ENCODE data around the gene COL7A1. TPM values are rescaled to one million over a fixed set of nuclear protein-coding genes. Genes with fewer than 3 reads are reported as not detected.

Gene COL7A1
- total RNA-seq, 4 donors from 2014 or later, result 4.8 to 19.1 (median 12.9) TPM

GRCh38 chr3:48567500-48567899 lies 27.6 kb downstream of the COL7A1 start:
- 71 to 86% methylated on average over 4 to 11 of the region's 11 CpGs for WGBS, 2 donors (ENCODE audit: low coverage in 1 of 2)
- Histone ChIP-seq H3K9me3 (no peaks in the 10 kb centered on the region), H3K4me3 (no peak overlapping the region), H3K27me3 (no peaks in the 10 kb centered on the region), H3K36me3 (no peaks in the 10 kb centered on the region), H3K27ac (no peak overlapping the region), H3K4me1 (no peaks in the 10 kb centered on the region)
- DNase-seq, result no peak
- in situ Hi-C loops (cut with MboI; ENCODE audit: low pct_ligation_motif_present in 1 of 4, low pct_unique_long_range_greater_than_20kb in 1 of 4, low sequenced_read_pairs in 3 of 4), result no loop called here
- no peak for TF ChIP-seq POLR2A (IDR thresholded peaks at IDR 0.05)
- TF ChIP-seq CTCF (IDR thresholded peaks at IDR 0.05), result no peak
- intact Hi-C loops (cut with DNase I; ENCODE audit: low total_unique reads), result no loop called here

- H3K4me1 ChIP-seq, result no peaks in the 10 kb centered on the region
- H3K27ac ChIP-seq, result no peak overlapping the region
- H3K27me3 ChIP-seq, result no peaks in the 10 kb centered on the region
- no peaks in the 10 kb centered on the region for H3K36me3 ChIP-seq
- TF ChIP-seq EP300 (IDR thresholded peaks at IDR 0.05; ENCODE audit: low read depth) (no peak), CTCF (IDR thresholded peaks at IDR 0.05) (no peak), POLR2A (IDR thresholded peaks at IDR 0.05) (no peak), POLR2AphosphoS5 (IDR thresholded peaks at IDR 0.05) (no peak)
- in situ Hi-C loops (cut with MboI; ENCODE audit: low pct_ligation_motif_present in 1 of 4, low pct_unique_long_range_greater_than_20kb in 1 of 4, low sequenced_read_pairs in 3 of 4) (no loop called here), intact Hi-C loops (cut with DNase I; ENCODE audit: low total_unique reads) (no loop called here)
- no peaks in the 10 kb centered on the region for H3K9me3 ChIP-seq
- DNase-seq, result no peak
- H3K4me3 ChIP-seq, result no peak overlapping the region
- 80 to 84% methylated on average over 1 to 5 of the region's 5 CpGs for WGBS, 2 donors (ENCODE audit: low coverage in 1 of 2)
Measured at GRCh38 chr3:48567090-48567489, 28.0 kb downstream of the COL7A1 start.

- TF ChIP-seq CTCF (IDR thresholded peaks at IDR 0.05) (no peak), POLR2AphosphoS5 (IDR thresholded peaks at IDR 0.05) (no peak), EP300 (IDR thresholded peaks at IDR 0.05; ENCODE audit: low read depth) (no peak), POLR2A (IDR thresholded peaks at IDR 0.05) (no peak)
- no peaks in the 10 kb centered on the region for H3K36me3 ChIP-seq
- no peaks in the 10 kb centered on the region for H3K9me3 ChIP-seq
- H3K27me3 ChIP-seq, result no peaks in the 10 kb centered on the region
- H3K27ac ChIP-seq, result no peak overlapping the region
- intact Hi-C loops (cut with DNase I; ENCODE audit: low total_unique reads) (no loop called here), in situ Hi-C loops (cut with MboI; ENCODE audit: low pct_ligation_motif_present in 1 of 4, low pct_unique_long_range_greater_than_20kb in 1 of 4, low sequenced_read_pairs in 3 of 4) (no loop called here)
- 95% methylated on average over 9 of the region's 9 CpGs; no CpG with 5 or more reads in 1 of the 2 donors for WGBS, 2 donors (ENCODE audit: low coverage in 1 of 2)
- no peak for DNase-seq
- peaks cover 0 to under 1% (median under 1%) of the 10 kb centered on the region in 4 donors for H3K4me1 ChIP-seq
- H3K4me3 ChIP-seq, result no peak overlapping the region
Measured at GRCh38 chr3:48566401-48566760, 28.7 kb downstream of the COL7A1 start.

GRCh38 chr3:48565591-48566400 lies 29.3 kb downstream of the COL7A1 start:
- intact Hi-C loops (cut with DNase I; ENCODE audit: low total_unique reads), result no loop called here

More at GRCh38 chr3:48565591-48566400, 29.3 kb downstream of the COL7A1 start:
- H3K27me3 ChIP-seq, result no peaks in the 10 kb centered on the region
- peaks cover 0 to 6% (median 5%) of the 10 kb centered on the region in 4 donors for H3K4me1 ChIP-seq
- no peak overlapping the region for H3K27ac ChIP-seq
- in situ Hi-C loops (cut with MboI; ENCODE audit: low pct_ligation_motif_present in 1 of 4, low pct_unique_long_range_greater_than_20kb in 1 of 4, low sequenced_read_pairs in 3 of 4), result no loop called here
- TF ChIP-seq CTCF (IDR thresholded peaks at IDR 0.05), result no peak
- TF ChIP-seq POLR2AphosphoS5 (IDR thresholded peaks at IDR 0.05), result no peak
- TF ChIP-seq POLR2A (IDR thresholded peaks at IDR 0.05), result no peak
- no peak for TF ChIP-seq EP300 (IDR thresholded peaks at IDR 0.05; ENCODE audit: low read depth)
- H3K36me3 ChIP-seq, result no peaks in the 10 kb centered on the region
- 58 to 73% methylated on average over 2 to 7 of the region's 7 CpGs for WGBS, 2 donors (ENCODE audit: low coverage in 1 of 2)
- DNase-seq, result no peak
- H3K4me3 ChIP-seq, result no peak overlapping the region
- no peaks in the 10 kb centered on the region for H3K9me3 ChIP-seq
